ENCODE data around the gene P2RY8.
A peak's percentile ranks its signal among the peaks of the same experiment; 100 is the strongest.
"Not testable (repeated sequence)": the region's sequence is repeated elsewhere in the genome, so short reads cannot be mapped to it uniquely, and the experiment has no call there.

P2RY8 gene

DNA sequence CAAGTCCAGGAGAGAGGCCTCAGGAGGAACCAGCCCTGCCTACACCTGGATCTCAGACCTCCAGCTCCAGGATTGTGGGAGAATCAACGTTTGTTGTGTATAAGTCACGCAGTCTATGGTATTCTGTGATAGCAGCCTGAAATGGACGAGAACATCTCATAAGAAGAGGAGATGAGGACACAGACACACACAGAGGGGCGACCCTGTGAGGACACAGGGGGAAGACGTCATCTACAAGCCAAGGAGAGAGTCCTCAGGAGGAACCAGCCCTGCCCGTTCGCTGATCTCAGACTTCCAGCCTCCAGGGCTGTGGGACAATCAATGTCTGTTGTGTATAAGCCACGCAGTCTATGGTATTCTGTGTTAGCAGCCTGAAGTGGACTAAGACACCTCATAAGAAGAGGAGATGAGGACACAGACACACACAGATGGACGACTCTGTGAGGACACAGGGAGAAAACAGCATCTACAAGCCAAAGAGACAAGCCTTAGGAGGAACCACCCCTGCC lies 20.3 kb downstream of the P2RY8 start:
- no peak for DNase-seq

- DNase-seq, result no peak
Observed at GRCh38 chrX:1511829-1512228, 25.2 kb downstream of the P2RY8 start.

DNA sequence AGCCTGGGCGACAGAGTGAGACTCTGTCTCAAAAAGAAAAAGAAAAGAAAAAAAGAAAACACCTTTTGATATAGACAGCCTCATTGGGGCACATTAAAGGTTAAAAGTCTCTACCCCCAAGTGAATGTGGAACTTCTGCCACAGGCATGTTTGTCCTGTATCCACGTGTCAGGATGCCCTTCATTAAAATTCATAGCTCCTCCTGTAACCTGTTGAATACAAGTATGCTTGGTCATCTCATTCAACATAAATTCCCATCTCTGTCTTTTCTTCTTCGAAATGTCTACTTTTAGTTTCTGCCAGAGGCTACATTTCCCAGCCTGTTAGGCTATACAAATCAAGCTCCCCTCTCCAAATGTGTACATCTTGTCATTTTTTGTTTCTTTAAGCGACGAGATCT lies 25.8 kb downstream of the P2RY8 start:
- DNase-seq, result no peak

GRCh38 chrX:1507511-1508463 lies 29.2 kb downstream of the P2RY8 start:
- no peak for DNase-seq

GRCh38 chrX:1506916-1507315 lies 30.1 kb downstream of the P2RY8 start:
- no peak for DNase-seq

- no peak for DNase-seq
Observed at GRCh38 chrX:1502853-1503252, 34.1 kb downstream of the P2RY8 start.

GRCh38 chrX:1502241-1502640 lies 34.7 kb downstream of the P2RY8 start:
- no peak for DNase-seq

- no peak for DNase-seq
Observed at GRCh38 chrX:1500701-1501624, 36.0 kb downstream of the P2RY8 start.

DNA sequence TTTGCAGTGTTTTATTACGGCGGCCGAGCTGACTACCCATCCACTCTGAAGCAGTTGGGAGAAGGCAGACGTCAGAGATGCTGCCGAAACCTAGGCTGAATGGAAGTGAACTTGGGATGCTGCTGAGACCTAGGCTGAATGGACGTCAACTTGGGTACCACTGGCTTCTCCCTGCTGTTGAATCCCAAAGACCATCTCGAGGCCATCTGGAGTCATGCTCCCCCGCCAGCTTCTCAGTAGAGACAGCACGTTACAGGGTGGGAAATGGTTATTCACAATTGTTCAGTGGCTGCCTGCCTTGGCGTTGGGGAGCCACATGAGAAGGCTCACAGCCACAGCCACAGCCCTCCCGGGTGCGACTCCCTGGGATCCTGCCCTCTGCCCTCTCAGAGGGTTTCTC lies 40.9 kb downstream of the P2RY8 start:
- no peak for DNase-seq

- no peak for DNase-seq
Observed at GRCh38 chrX:1493877-1494510, 43.0 kb downstream of the P2RY8 start.

- no peak for DNase-seq
Observed at GRCh38 chrX:1493412-1493811, 43.6 kb downstream of the P2RY8 start.

DNA sequence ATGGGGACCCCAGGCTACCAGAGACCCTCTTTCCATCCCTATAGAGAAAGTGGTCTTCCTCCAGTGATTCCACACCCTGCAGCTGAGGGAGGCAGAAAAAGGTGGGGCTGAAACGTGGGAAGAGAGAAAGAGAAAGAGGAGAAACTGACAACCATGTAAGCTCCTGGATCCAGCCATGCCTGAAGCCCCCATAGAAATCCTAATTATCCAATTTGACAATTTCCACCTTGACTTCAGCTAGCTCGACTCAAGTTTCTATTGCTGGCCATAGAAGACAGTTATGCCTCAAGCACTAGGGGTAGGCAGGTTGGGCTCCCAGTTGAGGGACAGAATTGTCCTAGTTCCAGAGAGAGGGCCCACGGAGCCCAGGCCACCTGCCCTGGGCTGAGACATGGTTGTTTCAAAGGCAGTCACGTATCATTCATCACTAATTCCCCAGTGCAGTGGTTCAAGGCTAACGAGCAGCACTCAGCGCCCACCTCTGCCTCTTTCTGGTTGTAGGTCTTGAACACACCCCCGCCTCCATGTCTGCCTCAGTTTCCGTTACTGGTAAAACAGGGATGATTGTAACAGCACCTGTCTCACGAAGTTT lies 44.5 kb downstream of the P2RY8 start:
- DNase-seq, result no peak

GRCh38 chrX:1491851-1492349 lies 45.1 kb downstream of the P2RY8 start:
- peak; percentile 3 for DNase-seq

DNA sequence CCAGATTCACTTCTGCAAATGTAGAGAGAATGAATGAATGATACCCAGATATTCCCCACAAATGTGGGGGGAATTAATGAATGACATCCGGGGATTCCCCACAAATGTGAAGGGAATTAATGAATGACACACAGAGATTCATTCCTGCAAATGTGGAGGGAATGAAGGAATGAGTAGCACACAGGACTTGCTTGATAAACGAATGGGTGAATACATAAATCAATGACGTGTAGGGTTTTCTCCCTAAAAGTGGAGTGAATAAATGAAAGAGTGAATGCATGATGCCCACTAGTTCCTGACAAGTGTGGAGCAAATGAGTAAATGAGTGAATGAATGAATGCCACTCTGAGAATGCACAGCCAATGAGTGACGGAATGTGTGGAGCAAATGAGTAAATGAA lies 45.7 kb downstream of the P2RY8 start:
- not testable (repeated sequence) for DNase-seq

DNA sequence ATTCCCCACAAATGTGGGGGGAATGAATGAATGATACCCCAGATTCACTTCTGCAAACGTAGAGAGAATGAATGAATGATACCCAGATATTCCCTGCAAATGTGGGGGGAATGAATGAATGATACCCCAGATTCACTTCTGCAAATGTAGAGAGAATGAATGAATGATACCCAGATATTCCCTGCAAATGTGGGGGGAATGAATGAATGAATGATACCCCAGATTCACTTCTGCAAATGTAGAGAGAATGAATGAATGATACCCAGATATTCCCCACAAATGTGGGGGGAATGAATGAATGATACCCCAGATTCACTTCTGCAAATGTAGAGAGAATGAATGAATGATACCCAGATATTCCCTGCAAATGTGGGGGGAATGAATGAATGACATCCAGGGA lies 46.3 kb downstream of the P2RY8 start:
- not testable (repeated sequence) for DNase-seq

DNA sequence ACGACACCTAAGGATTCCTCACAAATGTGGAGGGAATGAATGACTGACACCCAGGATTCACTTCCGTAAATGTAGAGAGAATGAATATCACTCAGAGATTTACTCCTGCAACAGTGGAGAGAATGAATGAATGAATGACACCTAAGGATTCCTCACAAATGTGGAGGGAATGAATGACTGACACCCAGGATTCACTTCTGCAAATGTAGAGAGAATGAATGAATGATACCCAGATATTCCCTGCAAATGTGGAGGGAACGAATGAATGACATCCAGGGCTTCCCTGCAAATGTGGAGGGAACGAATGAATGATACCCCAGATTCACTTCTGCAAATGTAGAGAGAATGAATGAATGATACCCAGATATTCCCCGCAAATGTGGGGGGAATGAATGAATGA lies 47.6 kb downstream of the P2RY8 start:
- DNase-seq, result not testable (repeated sequence)

DNA sequence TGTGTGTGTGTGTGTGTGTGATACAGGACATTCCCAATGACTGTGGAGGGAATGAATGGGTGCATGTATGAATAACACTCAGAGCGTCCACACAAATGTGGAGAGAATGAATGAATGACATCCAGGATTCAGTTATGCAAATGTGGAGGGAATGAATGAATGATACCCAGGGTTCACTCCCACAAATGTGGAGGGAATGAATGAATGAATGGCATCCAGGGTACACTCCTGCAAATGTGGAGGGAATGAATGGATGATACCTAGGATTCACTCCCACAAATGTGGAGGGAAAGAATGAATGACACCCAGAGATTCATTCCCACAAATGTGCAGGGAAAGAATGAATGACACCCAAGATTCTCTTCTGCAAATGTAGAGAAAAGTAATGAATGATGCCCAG lies 48.2 kb downstream of the P2RY8 start:
- no peak for DNase-seq

DNA sequence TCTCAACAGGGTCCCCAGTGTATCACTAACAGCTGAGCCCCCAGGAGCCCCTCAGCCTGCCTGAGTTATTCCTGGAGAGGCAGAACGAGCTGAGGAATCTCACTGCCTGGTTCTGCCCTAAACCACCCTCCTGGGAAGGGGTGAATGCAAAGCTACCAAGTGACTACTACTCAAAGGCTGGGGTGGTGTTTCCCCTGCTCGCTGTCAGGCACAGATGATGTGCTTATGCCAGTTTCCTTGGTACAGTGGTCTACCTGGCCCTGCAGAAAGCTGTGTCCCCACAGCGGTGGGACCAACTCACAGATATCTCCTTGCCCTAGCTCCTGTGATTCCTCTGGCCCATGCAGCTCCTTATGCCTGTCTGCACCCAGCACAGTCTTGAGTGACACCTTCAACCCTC lies 48.8 kb downstream of the P2RY8 start:
- no peak for DNase-seq

DNA sequence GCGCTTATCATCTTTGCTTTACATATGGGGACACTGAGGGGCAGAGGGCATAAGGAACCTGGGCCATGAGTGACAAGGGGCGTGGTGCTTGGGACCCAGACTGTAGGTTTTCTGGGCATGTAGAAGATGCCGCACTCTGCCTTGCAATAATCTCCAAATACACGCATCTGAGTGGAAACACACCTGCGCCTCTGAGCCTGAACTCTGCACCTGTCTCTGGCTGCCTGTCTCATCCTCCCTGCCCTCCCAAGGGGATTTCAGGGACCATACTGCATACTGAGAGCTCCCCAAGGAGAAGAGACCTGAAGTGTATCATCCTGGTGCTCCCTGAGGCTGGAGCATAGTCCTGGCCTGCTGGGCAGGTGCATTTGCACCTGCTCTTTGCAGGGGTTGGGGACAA lies 49.6 kb downstream of the P2RY8 start:
- DNase-seq, result no peak

DNA sequence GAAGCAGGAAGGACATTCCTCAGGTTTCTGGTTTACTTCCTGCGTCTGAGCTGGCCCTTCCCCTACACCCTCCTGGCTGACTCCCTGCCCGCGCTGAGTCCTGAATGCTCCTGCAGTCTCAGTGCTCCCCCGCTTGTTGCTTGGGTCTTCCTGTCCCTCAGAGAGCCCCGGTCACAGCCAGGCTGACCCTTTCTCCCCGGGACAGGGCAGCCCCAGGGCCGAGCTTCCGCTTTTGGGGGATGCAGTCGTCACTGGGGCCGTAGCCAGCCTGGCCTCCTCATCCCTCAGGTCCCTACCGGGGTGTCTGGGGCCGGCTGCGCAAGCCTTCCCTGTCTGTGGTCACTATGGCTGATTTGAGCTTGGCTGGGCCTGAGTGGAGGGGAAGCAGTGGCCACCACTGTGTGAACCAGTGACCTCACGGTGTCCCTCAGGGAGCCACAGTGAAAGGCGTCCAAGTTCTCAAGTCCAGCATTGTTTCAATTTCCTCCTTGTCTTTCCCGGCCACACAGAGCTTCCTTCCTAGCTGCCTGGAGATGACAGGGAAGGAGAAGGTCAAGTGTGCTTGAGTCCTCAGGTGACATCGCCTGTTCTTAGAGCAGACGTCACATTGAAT lies 50.1 kb downstream of the P2RY8 start:
- no peak for DNase-seq

DNA sequence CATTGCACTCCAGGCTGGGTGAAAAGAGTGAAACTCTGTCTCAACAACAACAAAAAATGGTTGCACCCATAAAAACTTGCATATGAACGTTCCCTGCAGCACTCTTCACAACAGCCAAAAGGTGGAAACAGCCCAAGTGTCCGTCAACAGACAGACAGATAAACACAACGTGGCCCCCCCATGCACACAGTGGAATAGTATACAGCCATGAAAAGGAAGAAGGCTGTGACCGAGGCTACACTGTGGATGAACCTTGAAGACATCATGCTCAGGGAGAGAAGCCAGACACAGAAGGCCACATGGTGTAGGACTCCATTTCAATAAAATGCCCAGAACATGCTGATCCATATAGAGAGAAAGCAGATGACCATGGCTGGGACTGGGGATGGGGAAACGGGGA lies 50.8 kb downstream of the P2RY8 start:
- DNase-seq, result no peak

DNA sequence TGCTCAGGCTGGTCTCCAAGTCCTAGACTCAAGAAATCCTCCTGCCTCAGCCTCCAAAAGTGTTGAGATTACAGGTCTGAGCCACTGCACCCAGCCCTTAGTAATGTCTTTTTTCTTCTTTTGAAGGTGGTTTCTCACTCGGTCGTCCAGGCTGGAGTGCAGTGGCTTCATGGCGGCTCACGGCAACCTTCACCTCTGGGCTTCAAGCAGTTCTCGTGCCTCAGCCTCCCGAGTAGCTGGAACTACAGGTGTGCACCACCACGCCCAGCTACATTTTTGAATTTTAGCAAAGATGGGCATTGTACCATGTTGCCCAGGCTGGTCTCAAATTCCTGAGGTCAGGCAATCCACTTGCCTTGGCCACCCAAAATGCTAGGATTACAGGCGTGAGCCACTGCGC lies 52.0 kb downstream of the P2RY8 start:
- no peak for DNase-seq
